ENCODE results near the gene SNHG17. TPM values are rescaled to one million over a fixed set of nuclear protein-coding genes. Genes with fewer than 3 reads are reported as not detected.

SNHG17 gene
- 10 to 100 TPM; 29.6 to 45.4 (median 32.0) TPM for total RNA-seq (2021; fragmentation: NEBNext Ultra II Directional; extraction: Animal tissue kit (Norgen Biotek cat#: 25700))
- long read RNA-seq, partial matches to known transcripts: 3 of 33 reads
- long read RNA-seq, other reads (novel, unspliced or antisense): 29 of 33 reads

- peaks cover 2% of the 10 kb centered on the region for H3K27me3 Mint-ChIP-seq (ENCODE audit: insufficient read depth)
These were observed at the start of gene SNHG17 for GRCh38 chr20:38434770-38435554. TSS of gene SNHG17 (minus strand) at chr20:38435328.

DNA sequence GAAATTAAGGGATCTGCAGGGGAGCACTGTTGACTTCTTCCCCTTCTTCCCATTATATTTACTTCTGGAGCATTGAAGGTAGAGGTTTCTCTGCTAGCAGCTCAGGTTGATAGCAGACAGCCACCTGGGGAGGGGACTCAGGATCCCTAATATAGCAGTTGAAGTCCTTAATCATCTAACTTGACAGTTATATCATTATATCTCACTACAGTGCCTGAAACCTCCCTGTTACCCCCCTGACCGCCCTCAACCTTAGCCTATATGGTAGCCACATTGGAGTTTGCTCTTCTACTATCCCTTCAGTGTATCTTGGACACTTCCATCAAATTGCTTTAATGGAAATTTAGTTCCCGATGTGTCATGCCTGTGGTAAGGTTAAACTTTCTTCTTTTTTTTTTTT is 44.5 kb upstream of the SNHG17 start:
- peaks cover 20% of the 10 kb centered on the region for H3K36me3 Mint-ChIP-seq (ENCODE audit: low read depth)

More at GRCh38 chr20:38434770-38435554, at the start of gene SNHG17:
- H3K27ac Mint-ChIP-seq: peak within 1 kb of the TSS; percentile 96
- DNase-seq: peak; percentile 87
- H3K4me1 Mint-ChIP-seq (ENCODE audit: low read depth): peaks cover 45% of the 10 kb centered on the region
- peak within 1 kb of the TSS; percentile 96 for H3K4me3 Mint-ChIP-seq
- TF ChIP-seq CTCF (IDR thresholded peaks at IDR 0.05): peak; percentile 100
- H3K9me3 Mint-ChIP-seq: no peaks in the 10 kb centered on the region
- H3K36me3 Mint-ChIP-seq (ENCODE audit: low read depth): peaks cover 33% of the 10 kb centered on the region

DNA sequence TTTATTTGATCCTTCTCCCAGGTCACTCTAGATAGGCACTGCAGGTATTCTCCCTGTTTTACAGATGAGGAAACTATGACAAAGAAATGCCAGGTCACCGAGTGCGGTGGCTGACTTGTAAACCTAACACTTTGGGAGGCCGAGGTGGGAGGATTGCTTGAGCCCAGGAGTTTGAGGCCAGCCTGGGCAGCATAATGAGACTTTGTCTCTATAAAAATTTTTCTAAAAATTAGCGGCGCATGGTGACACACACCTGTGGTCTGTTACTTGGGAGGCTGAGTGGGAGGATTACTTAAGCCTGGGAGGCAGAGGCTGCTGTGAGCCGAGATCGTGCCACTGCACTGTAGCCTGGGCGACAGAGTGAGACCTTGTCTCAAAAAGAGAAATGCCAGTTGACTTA is 42.6 kb upstream of the SNHG17 start:
- Mint-ChIP-seq H3K36me3 (ENCODE audit: low read depth) (peaks cover 27% of the 10 kb centered on the region), H3K27ac (no peak overlapping the region), H3K4me3 (no peak overlapping the region), H3K9me3 (no peaks in the 10 kb centered on the region), H3K4me1 (ENCODE audit: low read depth) (peaks cover 31% of the 10 kb centered on the region), H3K27me3 (ENCODE audit: insufficient read depth) (no peaks in the 10 kb centered on the region; the same call in 1 of the 2 replicates)
- DNase-seq: no peak
- TF ChIP-seq CTCF (IDR thresholded peaks at IDR 0.05): no peak

More for the DNA sequence above, 44.5 kb upstream of the SNHG17 start:
- Mint-ChIP-seq H3K4me3 (no peak overlapping the region), H3K4me1 (ENCODE audit: low read depth) (peaks cover 17% of the 10 kb centered on the region), H3K27me3 (ENCODE audit: insufficient read depth) (no peaks in the 10 kb centered on the region; the same call in 1 of the 2 replicates), H3K9me3 (no peaks in the 10 kb centered on the region), H3K27ac (no peak overlapping the region)
- DNase-seq: no peak
- TF ChIP-seq CTCF (IDR thresholded peaks at IDR 0.05): no peak

DNA sequence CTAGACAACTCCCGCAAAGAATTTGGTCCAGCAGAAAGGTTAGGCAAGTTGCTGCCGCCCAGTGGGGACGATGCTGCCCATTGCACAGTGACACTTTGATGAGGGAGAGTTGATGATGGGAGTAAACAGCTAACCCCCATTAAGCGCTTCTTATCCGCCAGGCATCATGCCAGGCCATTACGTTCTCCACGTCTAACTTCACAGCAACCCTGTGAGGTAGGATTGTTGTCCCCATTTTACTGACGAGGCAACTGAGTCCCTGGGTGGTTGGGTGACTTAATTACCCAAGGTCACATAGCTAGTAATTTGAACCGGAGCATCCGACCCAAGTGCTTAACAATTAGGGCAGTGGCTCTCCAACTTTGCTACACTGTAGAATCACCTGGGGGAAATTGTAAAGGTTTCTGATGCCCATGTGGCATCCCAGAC is 38.3 kb upstream of the SNHG17 start:
- Mint-ChIP-seq H3K36me3 (ENCODE audit: low read depth) (peaks cover 14% of the 10 kb centered on the region), H3K4me1 (ENCODE audit: low read depth) (peaks cover 40% of the 10 kb centered on the region), H3K9me3 (no peaks in the 10 kb centered on the region), H3K27ac (peak overlapping the region; percentile 78), H3K4me3 (peak overlapping the region; percentile 92), H3K27me3 (ENCODE audit: insufficient read depth) (peaks cover 7% of the 10 kb centered on the region)
- TF ChIP-seq CTCF (IDR thresholded peaks at IDR 0.05): peak; percentile 30; the same call in 1 of the 2 replicates
- DNase-seq: peak; percentile 10

DNA sequence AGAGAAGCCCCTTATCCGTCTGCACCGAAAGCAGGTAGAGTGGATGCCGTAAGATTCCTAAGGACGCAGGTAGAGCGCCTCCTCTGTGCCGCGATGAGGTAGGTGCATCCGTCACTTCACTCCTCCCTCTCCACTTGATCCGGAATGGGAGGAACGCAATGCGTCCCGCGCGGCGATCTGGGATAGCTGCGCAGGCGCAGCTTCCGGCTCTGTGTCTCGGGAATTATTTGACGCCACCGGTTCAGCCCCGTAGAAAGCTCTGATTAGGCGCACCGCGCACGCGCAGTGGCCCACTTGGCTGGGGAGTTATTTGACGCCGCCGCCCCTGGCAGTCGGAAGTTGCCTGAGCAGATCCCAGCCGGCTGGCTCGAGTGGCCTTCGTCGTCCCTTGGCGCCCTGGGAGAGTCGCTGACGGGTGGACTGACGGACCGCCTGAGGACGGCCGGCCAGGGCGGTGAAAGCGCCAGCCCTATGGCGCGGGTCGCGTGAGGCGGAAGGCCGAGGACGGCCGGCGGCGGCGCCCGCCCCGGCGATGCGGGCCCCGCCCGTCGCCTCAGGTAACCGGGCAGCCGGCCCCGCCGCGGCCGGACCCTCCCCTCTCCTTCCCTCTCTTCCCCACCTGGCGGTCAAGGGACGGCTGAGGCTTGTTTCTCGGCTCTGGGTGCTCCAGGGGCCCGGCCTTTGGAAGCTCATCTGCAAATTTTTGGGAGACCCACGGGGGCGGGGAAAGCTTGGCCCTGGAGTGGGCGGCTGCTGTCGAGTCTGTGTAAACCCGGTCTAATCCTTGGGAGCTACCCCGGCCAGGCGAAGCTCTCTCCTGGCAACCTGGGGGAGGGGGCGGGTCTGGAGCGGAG is 37.6 kb upstream of the SNHG17 start, which contains the start of gene RALGAPB:
RALGAPB (plus strand) TSS at position 331 of the 854 bp plus-strand sequence. CDS start 15,590 bp downstream, outside the sequence.
- peak; percentile 95 for DNase-seq
- Mint-ChIP-seq H3K4me1 (ENCODE audit: low read depth) (peaks cover 40% of the 10 kb centered on the region), H3K36me3 (ENCODE audit: low read depth) (peaks cover 14% of the 10 kb centered on the region), H3K27ac (peak within 1 kb of the TSS; percentile 78), H3K9me3 (no peaks in the 10 kb centered on the region), H3K4me3 (peak within 1 kb of the TSS; percentile 93), H3K27me3 (ENCODE audit: insufficient read depth) (peaks cover 11% of the 10 kb centered on the region)
- peak; percentile 61 for TF ChIP-seq CTCF (IDR thresholded peaks at IDR 0.05)

Data from HFFc6 (cell line).